GM12875 (cell line): Measurements from ENCODE around the gene TMEM184A.
"Not testable (repeated sequence)": the region's sequence is repeated elsewhere in the genome, so short reads cannot be mapped to it uniquely, and the experiment has no call there.

Experiments used
- H3K4me3 ChIP-seq: one replicate; pipeline ENCODE4 v1.5.1; 2011; ENCODE audit warnings: low read depth, low read length, control low read depth
- TF ChIP-seq, protein P1 (sequence below): IDR thresholded peaks from 2 replicates; pipeline ENCODE4 v1.5.1; 2011; ENCODE audit warnings: low read depth, mild to moderate bottlenecking, control low read depth, inconsistent platforms, low read length, moderate library complexity, borderline replicate concordance; ENCODE audit not compliant: insufficient read depth

The TMEM184A gene

DNA sequence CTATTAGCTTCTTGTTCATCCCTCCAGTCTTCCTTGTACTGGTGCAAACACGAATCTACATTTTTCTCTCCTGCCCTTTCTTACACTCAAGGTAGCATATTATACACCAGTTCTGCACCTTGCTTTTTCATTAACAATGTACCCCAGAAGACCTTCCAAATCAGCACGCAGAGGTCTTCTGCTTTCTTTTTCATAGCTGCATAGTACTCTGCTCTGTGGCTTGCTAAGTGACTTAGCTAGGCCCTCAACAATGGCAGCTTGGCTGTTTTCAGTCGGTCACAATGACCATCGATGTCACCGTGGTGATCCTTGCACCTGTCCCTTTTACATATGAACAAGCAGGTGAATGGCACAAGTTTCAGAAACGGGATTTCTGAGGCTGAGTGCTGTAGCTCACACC lies 30.6 kb downstream of the TMEM184A start:
- H3K4me3 ChIP-seq = no peak overlapping the region
- TF ChIP-seq, protein P1, sequence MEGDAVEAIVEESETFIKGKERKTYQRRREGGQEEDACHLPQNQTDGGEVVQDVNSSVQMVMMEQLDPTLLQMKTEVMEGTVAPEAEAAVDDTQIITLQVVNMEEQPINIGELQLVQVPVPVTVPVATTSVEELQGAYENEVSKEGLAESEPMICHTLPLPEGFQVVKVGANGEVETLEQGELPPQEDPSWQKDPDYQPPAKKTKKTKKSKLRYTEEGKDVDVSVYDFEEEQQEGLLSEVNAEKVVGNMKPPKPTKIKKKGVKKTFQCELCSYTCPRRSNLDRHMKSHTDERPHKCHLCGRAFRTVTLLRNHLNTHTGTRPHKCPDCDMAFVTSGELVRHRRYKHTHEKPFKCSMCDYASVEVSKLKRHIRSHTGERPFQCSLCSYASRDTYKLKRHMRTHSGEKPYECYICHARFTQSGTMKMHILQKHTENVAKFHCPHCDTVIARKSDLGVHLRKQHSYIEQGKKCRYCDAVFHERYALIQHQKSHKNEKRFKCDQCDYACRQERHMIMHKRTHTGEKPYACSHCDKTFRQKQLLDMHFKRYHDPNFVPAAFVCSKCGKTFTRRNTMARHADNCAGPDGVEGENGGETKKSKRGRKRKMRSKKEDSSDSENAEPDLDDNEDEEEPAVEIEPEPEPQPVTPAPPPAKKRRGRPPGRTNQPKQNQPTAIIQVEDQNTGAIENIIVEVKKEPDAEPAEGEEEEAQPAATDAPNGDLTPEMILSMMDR = no peak

DNA sequence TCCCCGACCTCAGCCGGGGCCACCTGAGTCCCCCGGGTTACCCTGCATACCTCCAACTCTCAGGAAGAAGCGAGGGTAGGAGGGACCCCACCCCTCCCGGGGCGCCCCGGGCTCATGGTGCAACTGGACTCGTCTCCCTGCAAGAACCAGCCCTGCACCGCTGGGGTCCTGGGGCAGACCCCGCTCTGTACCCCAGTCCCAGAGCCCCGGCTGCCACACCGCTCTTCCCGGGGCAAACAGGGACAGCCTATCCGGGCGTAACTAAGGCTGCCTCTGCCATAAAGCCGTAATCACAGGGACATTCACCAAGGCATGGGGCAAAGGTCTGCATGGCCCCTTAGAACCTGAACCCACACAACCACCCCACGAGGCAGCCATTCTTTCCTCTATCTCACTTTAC lies 32.2 kb downstream of the TMEM184A start:
- TF ChIP-seq, protein P1 = no peak
- H3K4me3 ChIP-seq = no peak overlapping the region

DNA sequence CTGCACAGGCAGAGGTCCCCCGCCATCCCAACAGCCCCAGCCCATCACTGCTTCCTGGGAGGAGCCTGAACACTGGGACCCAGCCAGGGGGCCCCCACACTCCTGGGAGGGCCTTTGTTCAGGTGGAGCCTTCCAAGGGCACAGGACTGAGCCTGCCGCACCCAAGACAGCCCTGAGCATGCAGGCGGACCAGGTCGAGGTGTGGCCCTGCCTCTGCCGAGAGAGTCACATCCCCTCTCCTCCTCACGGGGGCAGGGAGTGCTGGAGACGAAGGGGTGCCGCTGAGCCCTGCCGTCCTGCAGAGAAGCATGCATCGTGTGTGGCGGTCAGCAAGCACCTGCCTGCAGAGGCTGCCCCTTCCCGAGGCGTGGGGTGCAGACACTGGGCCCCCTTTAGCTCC lies 32.8 kb downstream of the TMEM184A start:
- TF ChIP-seq, protein P1 = no peak
- no peak overlapping the region for H3K4me3 ChIP-seq

DNA sequence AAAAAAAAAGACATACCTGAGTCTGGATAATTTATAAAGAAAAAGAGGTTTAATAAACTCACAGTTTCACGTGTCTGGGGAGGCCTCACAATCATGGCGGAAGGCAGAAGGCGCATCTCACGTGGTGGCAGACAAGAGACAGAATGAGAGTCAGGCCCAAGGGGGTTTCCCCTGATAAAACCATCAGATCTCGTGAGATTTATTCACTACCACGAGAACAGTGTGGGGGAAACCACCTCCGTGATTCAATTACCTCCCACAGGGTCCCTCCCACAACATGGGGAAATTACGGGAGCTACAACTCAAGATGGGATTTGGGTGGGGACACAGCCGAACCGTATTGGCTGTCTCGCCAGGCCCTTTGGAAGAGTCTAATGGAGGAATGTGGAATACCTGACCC lies 34.5 kb downstream of the TMEM184A start:
- TF ChIP-seq, protein P1 = no peak
- no peak overlapping the region for H3K4me3 ChIP-seq

DNA sequence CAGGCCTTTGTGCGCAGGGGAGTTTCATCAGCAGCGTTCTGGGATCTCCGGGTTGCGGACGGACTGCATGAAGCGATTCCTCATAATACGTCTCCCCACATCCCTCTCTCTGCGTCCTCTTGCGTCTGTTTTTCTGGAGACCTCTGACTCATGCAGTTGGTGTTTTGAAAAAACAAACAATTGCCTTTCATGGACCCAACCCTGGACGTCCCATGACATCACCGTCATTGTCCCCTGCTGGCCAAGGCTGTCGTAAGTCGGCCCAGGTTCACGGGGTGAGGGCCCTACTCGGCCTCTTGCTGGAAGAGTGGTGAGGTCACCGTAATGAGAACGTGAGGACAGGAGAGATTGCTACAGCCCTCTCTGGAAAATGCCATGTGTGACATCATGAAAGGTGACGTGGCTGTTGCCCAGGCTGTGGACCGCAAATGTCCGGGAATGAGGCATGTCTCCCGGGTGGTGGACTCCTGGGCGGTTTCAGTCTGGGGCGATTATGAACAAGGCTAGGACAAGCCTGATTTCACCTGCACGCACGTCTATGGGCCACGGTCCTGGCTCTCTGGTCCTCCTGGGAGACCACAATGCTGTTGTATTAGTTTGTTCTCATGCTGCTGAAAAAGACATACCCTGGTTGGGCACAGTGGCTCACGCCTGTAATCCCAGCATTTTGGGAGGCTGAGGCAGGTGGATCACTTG lies 35.3 kb downstream of the TMEM184A start:
- H3K4me3 ChIP-seq = no peak overlapping the region
- TF ChIP-seq, protein P1 = no peak

DNA sequence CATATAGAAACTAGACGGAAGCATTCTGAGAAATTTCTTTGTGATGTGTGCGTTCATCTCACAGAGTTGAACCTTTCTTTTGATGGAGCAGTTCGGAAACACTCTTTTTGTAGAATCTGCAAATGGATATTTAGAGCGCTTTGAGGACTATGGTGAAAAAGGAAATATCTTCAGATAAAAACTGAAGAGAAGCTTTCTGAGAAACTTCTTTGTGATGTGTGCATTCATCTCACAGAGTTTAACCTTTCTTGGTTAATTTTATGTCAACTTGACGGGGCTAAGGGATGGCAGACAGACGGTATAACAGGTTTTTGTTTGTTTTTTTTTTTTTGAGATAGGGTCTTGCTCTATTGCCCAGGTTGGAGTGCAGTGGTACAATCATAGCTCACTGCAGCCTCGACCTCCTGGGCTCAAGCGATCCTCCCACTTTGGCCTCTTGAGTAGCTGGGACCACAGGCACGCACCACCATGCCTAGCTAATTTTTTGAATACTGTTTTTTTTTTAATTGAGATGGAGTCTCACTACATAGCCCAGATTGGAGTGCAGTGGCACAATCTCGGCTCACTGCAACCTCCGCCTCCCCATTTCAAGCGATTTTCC lies 36.6 kb downstream of the TMEM184A start:
- H3K4me3 ChIP-seq = not testable (repeated sequence)

DNA sequence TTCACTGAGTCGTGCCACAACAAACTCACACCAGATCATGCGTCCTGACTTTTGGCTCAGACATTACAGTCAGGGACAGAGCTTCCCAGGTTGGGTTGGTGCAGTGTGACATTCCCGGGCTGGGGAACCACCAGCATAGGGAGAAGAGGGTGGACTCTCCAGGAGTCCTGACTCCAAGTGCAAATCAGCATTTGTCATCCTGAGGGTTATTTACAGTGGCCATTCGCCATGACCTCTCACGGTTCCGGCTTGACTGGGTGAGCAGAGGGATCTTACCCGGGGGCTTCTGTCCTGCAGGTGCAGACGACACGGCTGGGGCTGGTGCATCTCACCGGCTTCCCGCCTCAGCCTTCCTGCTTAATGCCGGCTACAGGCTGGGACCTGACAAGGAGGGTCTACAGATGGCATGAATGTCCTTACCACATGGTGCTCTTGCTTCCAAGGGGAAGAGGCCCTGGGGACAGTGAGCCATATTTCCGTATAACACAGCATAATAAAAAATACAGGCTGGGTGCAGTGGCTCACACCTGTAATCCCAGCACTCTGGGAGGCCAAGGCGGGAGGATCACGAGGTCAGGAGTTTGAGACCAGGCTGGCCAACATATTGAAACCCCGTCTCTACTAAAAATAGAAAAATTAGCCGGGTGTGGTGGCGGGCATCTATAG lies 39.3 kb downstream of the TMEM184A start:
- TF ChIP-seq, protein P1 = no peak

DNA sequence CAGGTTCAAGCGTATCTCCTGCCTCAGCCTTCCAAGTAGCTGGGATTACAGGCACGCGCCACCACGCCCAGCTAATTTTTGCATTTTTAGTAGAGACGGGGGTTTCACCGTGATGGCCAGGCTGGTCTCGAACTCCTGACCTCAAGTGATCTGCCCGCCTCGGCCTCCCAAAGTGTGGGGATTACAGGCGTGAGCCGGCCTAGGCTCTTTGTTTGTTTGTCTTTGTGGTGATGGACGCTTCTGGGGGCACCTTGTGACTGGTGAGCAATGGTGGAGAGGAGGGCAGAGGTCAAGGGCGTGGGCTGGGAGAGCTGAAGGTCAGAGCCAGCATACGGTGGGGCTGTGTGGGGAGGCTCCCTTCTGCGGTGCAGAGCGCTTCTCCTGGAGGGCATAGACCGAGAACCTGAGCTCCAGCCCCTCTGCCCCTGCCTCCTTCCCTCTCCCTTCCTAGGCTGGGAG lies 40.5 kb downstream of the TMEM184A start:
- not testable (repeated sequence) for H3K4me3 ChIP-seq

More for the DNA sequence above, 39.3 kb downstream of the TMEM184A start:
- no peak overlapping the region for H3K4me3 ChIP-seq
